Activated T-helper 1 cell treated with anti-CD3 and anti-CD28 coated beads, Interleukin-12 subunit alpha, Interleukin-12 subunit beta, Interleukin-2, Interleukin-4 antibody, amounts not matched to agents 30 ng/mL and 10 ng/mL and 1 ng/mL, durations not matched to agents 14 hours and 24 hours and 36 hours (primary cell): Measurements from ENCODE around the gene SEMA3B. TPM values are rescaled to one million over a fixed set of nuclear protein-coding genes. Genes with fewer than 3 reads are reported as not detected.
A peak's percentile ranks its signal among the peaks of the same experiment; 100 is the strongest.
"Not testable (repeated sequence)": the region's sequence is repeated elsewhere in the genome, so short reads cannot be mapped to it uniquely, and the experiment has no call there.

Experiments
- DNase-seq: peaks from one replicate; pipeline ENCODE4 v3.0.0; 2021; ENCODE audit warnings: low spot score
- H3K27ac Mint-ChIP-seq: one replicate; pipeline ENCODE4 v1.8.0; 2021; ENCODE audit warnings: mild to moderate bottlenecking, mixed read lengths
- H3K27me3 Mint-ChIP-seq: one replicate; pipeline ENCODE4 v1.8.0; 2022; ENCODE audit warnings: mild to moderate bottlenecking, moderate library complexity, mixed read lengths; ENCODE audit not compliant: insufficient read depth
- H3K36me3 Mint-ChIP-seq: one replicate; pipeline ENCODE4 v1.8.0; 2021; ENCODE audit warnings: low read depth, mixed read lengths
- H3K4me1 Mint-ChIP-seq: one replicate; pipeline ENCODE4 v1.8.0; 2021; ENCODE audit warnings: low read depth, mixed read lengths
- H3K4me3 Mint-ChIP-seq: one replicate; pipeline ENCODE4 v1.8.0; 2021; ENCODE audit warnings: mild to moderate bottlenecking, moderate library complexity, mixed read lengths
- H3K9me3 Mint-ChIP-seq: one replicate; pipeline ENCODE4 v1.8.0; 2021; ENCODE audit warnings: mixed read lengths
- intact Hi-C: fragments of 100-400 bp; cut with micrococcal nuclease; formaldehyde crosslinking; loops from one replicate; pipeline ENCODE4 v1.15.1; 2024
- total RNA-seq: library from RNA; stranded (reverse); gene quantifications from 2 replicates; pipeline ENCODE4 v1.2.3, GENCODE V29; 2022

Gene SEMA3B
- total RNA-seq, 1 donor from 2014 or later: 0.49 TPM

DNA sequence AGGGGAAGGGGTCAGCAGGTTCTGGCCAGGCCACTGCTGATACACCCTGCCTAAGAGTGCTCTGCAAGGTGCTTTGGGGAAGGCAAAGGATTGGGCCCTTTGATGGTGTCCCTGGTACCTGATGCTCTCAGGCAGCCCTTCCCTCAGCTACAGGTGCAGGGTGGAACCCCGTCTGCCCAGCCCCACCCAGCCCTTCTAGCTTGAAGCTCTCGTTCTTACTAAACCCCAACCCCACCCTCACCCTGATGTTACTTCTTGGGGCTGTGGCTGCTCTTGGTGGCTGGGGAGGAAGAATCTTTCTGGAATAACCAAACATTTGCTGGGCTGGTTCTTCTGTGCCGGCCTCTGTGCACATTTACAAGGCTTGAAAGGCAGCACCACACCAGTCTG is 26.6 kb upstream of the SEMA3B start:
- H3K9me3 Mint-ChIP-seq: no peaks in the 10 kb centered on the region
- DNase-seq: no peak
- H3K27ac Mint-ChIP-seq: peak overlapping the region; percentile 94
- H3K36me3 Mint-ChIP-seq: peaks cover 21% of the 10 kb centered on the region
- intact Hi-C loops: no loop called here
- no peaks in the 10 kb centered on the region for H3K27me3 Mint-ChIP-seq
- H3K4me1 Mint-ChIP-seq: peaks cover 84% of the 10 kb centered on the region
- H3K4me3 Mint-ChIP-seq: peak overlapping the region; percentile 81

- Mint-ChIP-seq H3K36me3 (peaks cover 20% of the 10 kb centered on the region), H3K9me3 (no peaks in the 10 kb centered on the region), H3K4me3 (peak overlapping the region; percentile 81), H3K4me1 (peaks cover 85% of the 10 kb centered on the region), H3K27ac (peak overlapping the region; percentile 94), H3K27me3 (no peaks in the 10 kb centered on the region)
- DNase-seq: no peak
- intact Hi-C loops: no loop called here
Observed at GRCh38 chr3:50242851-50243542, 25.9 kb upstream of the SEMA3B start.

DNA sequence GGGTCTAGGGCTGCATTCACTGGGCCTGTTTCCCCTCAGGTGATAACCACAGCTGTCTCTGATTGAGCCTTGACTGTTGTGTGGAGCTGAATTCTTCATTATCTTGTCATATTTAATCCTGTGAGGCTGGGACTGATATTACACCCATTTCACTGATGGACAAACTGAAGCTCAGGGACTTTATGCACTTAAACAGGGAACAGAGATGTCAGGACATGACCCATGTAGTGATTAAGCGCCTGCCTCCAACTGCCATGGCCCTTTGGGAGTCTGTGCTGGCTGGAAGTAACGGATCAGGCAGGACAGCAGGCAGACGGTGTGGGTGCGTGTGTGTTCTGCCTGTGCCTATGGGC is 25.4 kb upstream of the SEMA3B start:
- H3K27me3 Mint-ChIP-seq: no peaks in the 10 kb centered on the region
- H3K9me3 Mint-ChIP-seq: no peaks in the 10 kb centered on the region
- peaks cover 19% of the 10 kb centered on the region for H3K36me3 Mint-ChIP-seq
- peak overlapping the region; percentile 94 for H3K27ac Mint-ChIP-seq
- H3K4me3 Mint-ChIP-seq: peak overlapping the region; percentile 28
- intact Hi-C loops: no loop called here
- H3K4me1 Mint-ChIP-seq: peaks cover 83% of the 10 kb centered on the region
- DNase-seq: no peak

- peaks cover 71% of the 10 kb centered on the region for H3K4me1 Mint-ChIP-seq
- intact Hi-C loops, H3K27me3 Mint-ChIP-seq, DNase-seq, H3K9me3 Mint-ChIP-seq: not testable (repeated sequence)
- H3K27ac Mint-ChIP-seq: peak overlapping the region; percentile 98
- peak overlapping the region; percentile 26 for H3K4me3 Mint-ChIP-seq
- peaks cover 14% of the 10 kb centered on the region for H3K36me3 Mint-ChIP-seq
Observed at GRCh38 chr3:50244813-50245212, 24.1 kb upstream of the SEMA3B start.

- Mint-ChIP-seq H3K4me3 (peak overlapping the region; percentile 82), H3K27ac (peak overlapping the region; percentile 98), H3K9me3 (no peaks in the 10 kb centered on the region), H3K36me3 (peaks cover 11% of the 10 kb centered on the region), H3K27me3 (no peaks in the 10 kb centered on the region), H3K4me1 (peaks cover 70% of the 10 kb centered on the region)
- no peak for DNase-seq
- intact Hi-C loops: no loop called here
Observed at GRCh38 chr3:50245251-50245745, 23.6 kb upstream of the SEMA3B start.

- H3K36me3 Mint-ChIP-seq: peaks cover 12% of the 10 kb centered on the region
- H3K4me1 Mint-ChIP-seq: peaks cover 70% of the 10 kb centered on the region
- DNase-seq: peak; percentile 88
- H3K9me3 Mint-ChIP-seq: no peaks in the 10 kb centered on the region
- H3K27ac Mint-ChIP-seq: peak overlapping the region; percentile 98
- no peaks in the 10 kb centered on the region for H3K27me3 Mint-ChIP-seq
- H3K4me3 Mint-ChIP-seq: peak overlapping the region; percentile 82
- intact Hi-C loops: loop anchor here (1.0 kb wide), 8 partner anchors 8 to 317 kb away; partner anchors contain the start of genes HYAL3, MON1A and NAA80
Observed at GRCh38 chr3:50245831-50246516, 23.0 kb upstream of the SEMA3B start.

- DNase-seq: peak; percentile 80
- Mint-ChIP-seq H3K4me1 (peaks cover 70% of the 10 kb centered on the region), H3K4me3 (peak overlapping the region; percentile 82), H3K27ac (peak overlapping the region; percentile 98), H3K9me3 (no peaks in the 10 kb centered on the region), H3K36me3 (peaks cover 14% of the 10 kb centered on the region), H3K27me3 (no peaks in the 10 kb centered on the region)
- intact Hi-C loops: loop anchor here (1.0 kb wide), 8 partner anchors 8 to 317 kb away; partner anchors contain the start of genes HYAL3, MON1A and NAA80
Observed at GRCh38 chr3:50246517-50246954, 22.4 kb upstream of the SEMA3B start.

DNA sequence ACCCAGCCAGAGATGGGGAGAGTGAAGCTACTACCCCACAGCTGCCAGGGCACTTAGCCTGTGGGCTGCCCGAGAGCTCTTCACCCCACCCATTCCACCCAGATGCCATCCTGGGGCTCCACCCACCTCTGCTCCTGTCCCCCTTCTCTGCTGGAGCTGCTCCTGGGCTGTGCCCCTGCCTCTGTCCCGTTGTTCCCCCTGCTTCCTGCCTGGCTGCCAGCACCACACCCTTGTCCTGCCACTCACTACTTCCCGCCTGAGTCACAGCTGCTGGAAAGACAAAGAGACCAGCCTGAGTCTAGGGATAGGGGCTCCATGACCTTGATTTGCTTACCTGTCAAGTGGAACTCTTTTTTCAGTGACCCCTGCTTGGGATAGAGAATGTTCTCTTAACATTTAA is 20.6 kb upstream of the SEMA3B start:
- peak overlapping the region; percentile 51 for H3K4me3 Mint-ChIP-seq
- peak overlapping the region; percentile 91 for H3K27ac Mint-ChIP-seq
- H3K9me3 Mint-ChIP-seq: no peaks in the 10 kb centered on the region
- peaks cover 53% of the 10 kb centered on the region for H3K4me1 Mint-ChIP-seq
- intact Hi-C loops: no loop called here
- peaks cover 10% of the 10 kb centered on the region for H3K36me3 Mint-ChIP-seq
- DNase-seq: no peak
- H3K27me3 Mint-ChIP-seq: no peaks in the 10 kb centered on the region

DNA sequence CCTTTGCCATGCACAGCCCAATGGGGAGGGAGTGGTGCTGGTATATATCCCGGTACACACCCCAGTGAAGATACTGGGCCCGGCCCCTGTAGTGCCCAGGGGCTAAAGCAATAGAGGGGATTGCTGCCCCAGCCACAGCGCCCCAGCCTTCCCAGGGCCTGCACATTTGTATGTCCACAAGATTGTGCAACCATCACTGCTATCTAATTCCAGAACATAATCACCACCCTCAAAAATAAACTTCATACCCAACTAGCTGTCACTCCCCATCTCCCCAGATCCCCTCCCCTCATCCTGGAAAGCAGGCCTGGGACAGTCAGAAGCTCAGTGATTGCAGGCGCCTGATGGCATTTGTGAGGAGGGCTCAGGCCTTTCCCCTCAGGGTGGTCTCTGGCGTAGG is 19.5 kb upstream of the SEMA3B start:
- Mint-ChIP-seq H3K27ac (no peak overlapping the region), H3K4me1 (peaks cover 45% of the 10 kb centered on the region), H3K36me3 (peaks cover 11% of the 10 kb centered on the region), H3K4me3 (no peak overlapping the region), H3K27me3 (no peaks in the 10 kb centered on the region), H3K9me3 (no peaks in the 10 kb centered on the region)
- no peak for DNase-seq
- intact Hi-C loops: no loop called here

GRCh38 chr3:50250514-50250913 is 18.4 kb upstream of the SEMA3B start:
- H3K4me3 Mint-ChIP-seq: no peak overlapping the region
- peaks cover 37% of the 10 kb centered on the region for H3K4me1 Mint-ChIP-seq
- no peaks in the 10 kb centered on the region for H3K27me3 Mint-ChIP-seq
- DNase-seq: no peak
- H3K36me3 Mint-ChIP-seq: peaks cover 11% of the 10 kb centered on the region
- intact Hi-C loops: no loop called here
- H3K9me3 Mint-ChIP-seq: no peaks in the 10 kb centered on the region
- no peak overlapping the region for H3K27ac Mint-ChIP-seq

DNA sequence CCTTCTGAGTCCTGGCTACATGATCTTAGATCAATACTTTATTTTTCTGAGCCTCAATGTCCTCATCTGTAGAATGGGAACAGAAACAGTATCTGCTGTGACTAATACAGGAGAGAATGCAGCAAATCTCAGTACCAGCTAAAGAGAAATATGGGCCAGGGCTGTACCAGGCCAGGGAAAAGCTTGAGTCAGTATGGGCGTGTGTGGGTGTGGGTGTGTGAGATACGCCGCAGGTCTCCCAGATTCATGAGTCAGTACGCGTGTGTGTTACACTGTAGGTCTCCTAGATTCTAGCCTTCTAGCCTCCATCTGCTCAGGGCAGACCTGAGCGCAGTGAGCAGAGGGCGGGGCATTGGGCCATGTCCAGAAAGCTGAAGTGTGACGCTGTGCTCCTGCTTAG is 17.7 kb upstream of the SEMA3B start:
- no peak for DNase-seq
- Mint-ChIP-seq H3K4me1 (peaks cover 32% of the 10 kb centered on the region), H3K27me3 (no peaks in the 10 kb centered on the region), H3K36me3 (peaks cover 11% of the 10 kb centered on the region), H3K27ac (peak overlapping the region; percentile 59), H3K4me3 (no peak overlapping the region), H3K9me3 (no peaks in the 10 kb centered on the region)
- intact Hi-C loops: no loop called here

GRCh38 chr3:50254577-50255250 is 14.2 kb upstream of the SEMA3B start:
- peaks cover under 1% of the 10 kb centered on the region for H3K27me3 Mint-ChIP-seq
- no peak overlapping the region for H3K27ac Mint-ChIP-seq
- no peak overlapping the region for H3K4me3 Mint-ChIP-seq
- no peak for DNase-seq
- intact Hi-C loops: no loop called here
- no peaks in the 10 kb centered on the region for H3K9me3 Mint-ChIP-seq
- H3K36me3 Mint-ChIP-seq: peaks cover 23% of the 10 kb centered on the region
- peaks cover 13% of the 10 kb centered on the region for H3K4me1 Mint-ChIP-seq

DNA sequence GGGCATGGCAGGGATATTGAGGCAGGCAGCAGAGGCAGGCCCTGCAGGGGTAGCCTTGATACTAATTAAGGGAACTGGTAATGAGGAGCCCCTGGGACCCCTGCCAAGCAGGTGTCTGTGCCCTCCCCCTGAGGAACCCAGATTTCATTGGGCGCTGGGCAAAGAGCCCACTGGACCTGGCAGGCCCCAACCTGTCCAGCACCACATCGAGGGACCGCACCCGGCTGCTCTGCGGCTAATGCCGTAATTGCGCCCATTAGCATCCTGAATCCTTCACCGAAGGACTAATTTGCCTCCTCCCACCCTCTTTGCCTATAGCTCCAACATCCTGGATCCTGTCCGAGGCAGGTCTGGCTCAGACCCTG is 13.7 kb upstream of the SEMA3B start:
- Mint-ChIP-seq H3K4me1 (peaks cover 10% of the 10 kb centered on the region), H3K27ac (no peak overlapping the region), H3K4me3 (no peak overlapping the region), H3K36me3 (peaks cover 23% of the 10 kb centered on the region), H3K27me3 (peaks cover 1% of the 10 kb centered on the region), H3K9me3 (no peaks in the 10 kb centered on the region)
- intact Hi-C loops: no loop called here
- DNase-seq: no peak
